Stimulated activated naive CD4-positive, alpha-beta T cell (primary cell): ENCODE results near the gene GLIPR1.
"Not testable (repeated sequence)": the region's sequence is repeated elsewhere in the genome, so short reads cannot be mapped to it uniquely, and the experiment has no call there.

Experiments
- DNase-seq, 6 experiments: peaks; one replicate each; lab custom pipeline; 2025; lab: John Stamatoyannopoulos, UW

The GLIPR1 gene

GRCh38 chr12:75474116-75474515 is 6.4 kb upstream of the GLIPR1 start:
- no peak for DNase-seq

GRCh38 chr12:75476071-75476470 is 4.5 kb upstream of the GLIPR1 start:
- DNase-seq = no peak

GRCh38 chr12:75477137-75477536 is 3.4 kb upstream of the GLIPR1 start:
- DNase-seq = no peak

GRCh38 chr12:75478116-75478794 is 2.3 kb upstream of the GLIPR1 start:
- peak in 4 of 6 experiments; percentile 16 to 81 (median 76) for DNase-seq

GRCh38 chr12:75479963-75480461 is 543 bp upstream of the GLIPR1 start:
- DNase-seq = peak in 3 of 6 experiments; percentile 38 to 56 (median 44)

- no peak for DNase-seq
Observed at GRCh38 chr12:75481013-75481705, 604 bp downstream of the GLIPR1 start.

- DNase-seq = no peak
Observed at GRCh38 chr12:75481774-75482173, 1.2 kb downstream of the GLIPR1 start.

GRCh38 chr12:75482646-75483045 is 2.1 kb downstream of the GLIPR1 start:
- DNase-seq = peak in 2 of 6 experiments; percentile 15 to 31

GRCh38 chr12:75483431-75483830 is 2.9 kb downstream of the GLIPR1 start:
- DNase-seq = no peak

- DNase-seq = not testable (repeated sequence)
Observed at GRCh38 chr12:75484450-75484849, 3.9 kb downstream of the GLIPR1 start.

GRCh38 chr12:75487308-75487707 is 6.8 kb downstream of the GLIPR1 start:
- DNase-seq = no peak

- DNase-seq = no peak
Observed at GRCh38 chr12:75488553-75488952, 8.0 kb downstream of the GLIPR1 start.

- DNase-seq = no peak
Observed at GRCh38 chr12:75489187-75489586, 8.6 kb downstream of the GLIPR1 start.

- no peak for DNase-seq
Observed at GRCh38 chr12:75489613-75490210, 9.2 kb downstream of the GLIPR1 start.

- DNase-seq = no peak
Observed at GRCh38 chr12:75491169-75491568, 10.6 kb downstream of the GLIPR1 start.

- DNase-seq = no peak
Observed at GRCh38 chr12:75503459-75503858, 22.9 kb downstream of the GLIPR1 start.

GRCh38 chr12:75503866-75504265 is 23.3 kb downstream of the GLIPR1 start:
- DNase-seq = no peak

- peak in 2 of 6 experiments; percentile 14 to 37 for DNase-seq
Observed at GRCh38 chr12:75505706-75506312, 25.3 kb downstream of the GLIPR1 start.

- no peak for DNase-seq
Observed at GRCh38 chr12:75507086-75507485, 26.5 kb downstream of the GLIPR1 start.

- DNase-seq = no peak
Observed at GRCh38 chr12:75508159-75508558, 27.6 kb downstream of the GLIPR1 start.

- no peak for DNase-seq
Observed at GRCh38 chr12:75509621-75510020, 29.1 kb downstream of the GLIPR1 start.
